Tibial nerve (tissue), 4 donors: Measurements from ENCODE around the gene GMEB1. TPM values are rescaled to one million over a fixed set of nuclear protein-coding genes. Genes with fewer than 3 reads are reported as not detected.
A peak's percentile ranks its signal among the peaks of the same experiment; 100 is the strongest.
"Not testable (repeated sequence)": the region's sequence is repeated elsewhere in the genome, so short reads cannot be mapped to it uniquely, and the experiment has no call there.

Source experiments
- DNase-seq, 2 donors: peaks; one replicate each; pipeline ENCODE4 v3.0.0-alpha.2; 2019; ENCODE audit warnings: low spot score in 2 of 2
- H3K27ac ChIP-seq, 4 donors: fragments of 200-600 bp; sonication (generic) in 3 of 4; one replicate each; pipeline ENCODE4 v1.5.1; 2017 to 2019; ENCODE audit warnings: mild to moderate bottlenecking in 1 of 4
- H3K27me3 ChIP-seq, 2 donors: fragments of 200-600 bp; sonication (generic) in 1 of 2; one replicate each; pipeline versions ENCODE4 v1.5.1 to v1.6.0; 2017 to 2019
- H3K36me3 ChIP-seq, 3 donors: fragments of 200-600 bp; sonication (generic); one replicate each; pipeline ENCODE4 v1.5.1; 2018 to 2019
- H3K4me1 ChIP-seq, 4 donors: fragments of 200-600 bp; sonication (generic) in 3 of 4; one replicate each; pipeline ENCODE4 v1.5.1; 2017 to 2019
- H3K4me3 ChIP-seq, 4 donors: fragments of 200-600 bp; sonication (generic) in 3 of 4; one replicate each; pipeline ENCODE4 v1.5.1; 2017 to 2019; ENCODE audit warnings: mild to moderate bottlenecking in 1 of 4, moderate library complexity in 1 of 4
- H3K9me3 ChIP-seq, 4 donors: fragments of 200-600 bp; sonication (generic) in 3 of 4; one replicate each; pipeline ENCODE4 v1.5.1; 2017 to 2019
- CTCF ChIP-seq, 5 experiments: fragments of 200-600 bp in 3 of 5; fragments of 450-650 bp in 2 of 5; sonication (generic) in 3 of 5; IDR thresholded peaks; one replicate each; pipeline ENCODE4 v1.5.1; 2016 to 2019; ENCODE audit warnings: antibody characterized with exemption in 5 of 5, mild to moderate bottlenecking in 3 of 5, moderate library complexity in 2 of 5
- EP300 ChIP-seq, 2 donors: sonication (generic); formaldehyde crosslinking; IDR thresholded peaks; one replicate each; pipeline ENCODE4 v1.6.1; 2017; ENCODE audit warnings: antibody characterized with exemption in 2 of 2, mild to moderate bottlenecking in 1 of 2
- POLR2A ChIP-seq, 2 donors: fragments of 450-650 bp; IDR thresholded peaks; one replicate each; pipeline ENCODE4 v1.6.1; 2017; ENCODE audit warnings: antibody characterized with exemption in 2 of 2, mild to moderate bottlenecking in 2 of 2, moderate library complexity in 2 of 2
- WGBS, 2 donors: methylation state at CpG; one replicate each; pipeline ENCODE4 v1.1.5; 2018; 5-methylcytosine and 5-hydroxymethylcytosine counted together
- total RNA-seq, 4 donors: library from RNA; depleted of rRNA; stranded (reverse); fragments of >200 nt; gene quantifications; one replicate each; pipeline ENCODE4 v1.1.0, GENCODE V29; 2016

Gene GMEB1
- total RNA-seq, 4 donors from 2014 or later = 7.1 to 16.2 (median 11.0) TPM

- no peak overlapping the region for H3K27ac ChIP-seq
- H3K4me1 ChIP-seq = peaks cover 0 to 17% (median 12%) of the 10 kb centered on the region in 4 donors
- no peaks in the 10 kb centered on the region for H3K27me3 ChIP-seq
- no peak for DNase-seq
- TF ChIP-seq EP300 (IDR thresholded peaks at IDR 0.05) = no peak
- TF ChIP-seq CTCF (IDR thresholded peaks at IDR 0.05) = no peak
- TF ChIP-seq POLR2A (IDR thresholded peaks at IDR 0.05) = no peak
- H3K36me3 ChIP-seq = no peaks in the 10 kb centered on the region
- H3K4me3 ChIP-seq = no peak overlapping the region
- no peaks in the 10 kb centered on the region for H3K9me3 ChIP-seq
- 58 to 62% methylated on average over 7 of the region's 7 CpGs for WGBS, 2 donors
Observed at GRCh38 chr1:28663871-28664470, 4.6 kb upstream of the GMEB1 start.

- TF ChIP-seq CTCF (IDR thresholded peaks at IDR 0.05) = no peak
- no peak for TF ChIP-seq POLR2A (IDR thresholded peaks at IDR 0.05)
- no peak for TF ChIP-seq EP300 (IDR thresholded peaks at IDR 0.05)
- 95 to 96% methylated on average over 12 of the region's 12 CpGs for whole genome bisulfite sequencing, 2 donors
- DNase-seq = no peak
- Histone ChIP-seq H3K36me3 (no peaks in the 10 kb centered on the region), H3K4me3 (no peak overlapping the region), H3K4me1 (peaks cover 0 to 30% (median 21%) of the 10 kb centered on the region in 4 donors), H3K27me3 (no peaks in the 10 kb centered on the region), H3K27ac (no peak overlapping the region), H3K9me3 (no peaks in the 10 kb centered on the region)
Observed at GRCh38 chr1:28666806-28667205, 1.8 kb upstream of the GMEB1 start.

- peaks cover 0 to 30% (median 21%) of the 10 kb centered on the region in 4 donors for H3K4me1 ChIP-seq
- no peaks in the 10 kb centered on the region for H3K9me3 ChIP-seq
- H3K36me3 ChIP-seq = no peaks in the 10 kb centered on the region
- DNase-seq = peak in 1 of 2 donors; percentile 22
- H3K27me3 ChIP-seq = no peaks in the 10 kb centered on the region
- H3K27ac ChIP-seq = peak overlapping the region; percentile 82 to 100 (median 100)
- peak overlapping the region; percentile 51 to 99 (median 98) for H3K4me3 ChIP-seq
- WGBS, 2 donors = 1 to 2% methylated on average over 13 to 46 of the region's 63 CpGs
- TF ChIP-seq EP300 (IDR thresholded peaks at IDR 0.05) = peak in 1 of 2 donors; percentile 7
- no peak for TF ChIP-seq CTCF (IDR thresholded peaks at IDR 0.05)
- TF ChIP-seq POLR2A (IDR thresholded peaks at IDR 0.05) = no peak
Observed at GRCh38 chr1:28668956-28669723, 556 bp downstream of the GMEB1 start.

- WGBS, 2 donors = 94% methylated on average over 20 of the region's 20 CpGs
- TF ChIP-seq CTCF (IDR thresholded peaks at IDR 0.05) = no peak
- no peak for TF ChIP-seq EP300 (IDR thresholded peaks at IDR 0.05)
- TF ChIP-seq POLR2A (IDR thresholded peaks at IDR 0.05) = no peak
- DNase-seq = no peak
Observed at GRCh38 chr1:28671254-28671780, 2.7 kb downstream of the GMEB1 start.

GRCh38 chr1:28672971-28673370 lies 4.4 kb downstream of the GMEB1 start:
- not testable (repeated sequence) for H3K27ac ChIP-seq, H3K36me3 ChIP-seq, H3K27me3 ChIP-seq, DNase-seq, H3K4me3 ChIP-seq, H3K9me3 ChIP-seq
- peaks cover 0 to 18% (median 13%) of the 10 kb centered on the region in 4 donors for H3K4me1 ChIP-seq
- WGBS, 2 donors = 95 to 98% methylated on average over 15 of the region's 15 CpGs

More at GRCh38 chr1:28671254-28671780, 2.7 kb downstream of the GMEB1 start:
- peaks cover 0 to 30% (median 21%) of the 10 kb centered on the region in 4 donors for H3K4me1 ChIP-seq
- H3K27me3 ChIP-seq = no peaks in the 10 kb centered on the region
- no peak overlapping the region for H3K4me3 ChIP-seq
- H3K27ac ChIP-seq = no peak overlapping the region
- no peaks in the 10 kb centered on the region for H3K36me3 ChIP-seq
- no peaks in the 10 kb centered on the region for H3K9me3 ChIP-seq
